ENCODE measurements around the gene MMP23B.

DNA sequence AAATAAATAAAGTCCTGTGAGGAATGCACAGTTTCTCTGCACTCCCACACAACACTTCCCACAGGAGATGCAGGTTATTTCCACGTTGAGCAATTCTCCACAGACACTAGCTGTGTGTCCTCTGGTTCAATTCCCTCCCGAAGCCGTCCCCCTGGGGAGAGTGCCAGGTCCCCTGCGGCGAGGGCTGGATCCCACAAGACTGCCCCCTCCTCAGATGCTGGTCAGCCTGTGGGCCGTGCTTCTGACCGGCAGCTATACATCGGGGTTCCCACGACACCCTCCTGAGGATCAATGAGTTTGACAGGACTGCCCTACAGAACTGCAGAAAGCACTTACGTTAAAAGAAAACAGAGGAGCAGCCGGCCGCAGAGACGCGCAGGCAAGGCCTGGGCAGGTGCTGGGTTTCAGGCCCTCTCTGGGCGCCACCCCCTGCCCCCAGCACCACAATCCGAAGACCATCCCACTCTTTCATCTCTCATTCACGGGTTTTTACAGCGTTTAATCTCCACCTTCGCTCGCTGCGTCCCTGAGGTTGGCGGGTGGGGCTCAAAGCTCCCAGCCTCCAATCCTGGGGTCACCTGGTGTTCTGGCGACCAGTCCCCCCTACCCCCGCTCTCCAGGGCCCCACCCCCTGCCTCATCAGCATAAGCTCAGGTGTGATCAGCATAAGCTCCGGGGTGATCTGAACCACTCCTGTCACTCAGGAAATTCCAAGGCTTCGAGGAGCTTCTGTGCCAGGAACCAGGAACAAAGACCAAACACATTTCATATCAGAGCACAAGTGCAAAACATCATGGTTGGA is 51.3 kb downstream of the MMP23B start:
- TF ChIP-seq, protein P1, sequence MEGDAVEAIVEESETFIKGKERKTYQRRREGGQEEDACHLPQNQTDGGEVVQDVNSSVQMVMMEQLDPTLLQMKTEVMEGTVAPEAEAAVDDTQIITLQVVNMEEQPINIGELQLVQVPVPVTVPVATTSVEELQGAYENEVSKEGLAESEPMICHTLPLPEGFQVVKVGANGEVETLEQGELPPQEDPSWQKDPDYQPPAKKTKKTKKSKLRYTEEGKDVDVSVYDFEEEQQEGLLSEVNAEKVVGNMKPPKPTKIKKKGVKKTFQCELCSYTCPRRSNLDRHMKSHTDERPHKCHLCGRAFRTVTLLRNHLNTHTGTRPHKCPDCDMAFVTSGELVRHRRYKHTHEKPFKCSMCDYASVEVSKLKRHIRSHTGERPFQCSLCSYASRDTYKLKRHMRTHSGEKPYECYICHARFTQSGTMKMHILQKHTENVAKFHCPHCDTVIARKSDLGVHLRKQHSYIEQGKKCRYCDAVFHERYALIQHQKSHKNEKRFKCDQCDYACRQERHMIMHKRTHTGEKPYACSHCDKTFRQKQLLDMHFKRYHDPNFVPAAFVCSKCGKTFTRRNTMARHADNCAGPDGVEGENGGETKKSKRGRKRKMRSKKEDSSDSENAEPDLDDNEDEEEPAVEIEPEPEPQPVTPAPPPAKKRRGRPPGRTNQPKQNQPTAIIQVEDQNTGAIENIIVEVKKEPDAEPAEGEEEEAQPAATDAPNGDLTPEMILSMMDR (conservative IDR thresholded peaks at IDR 0.05), result no peak
- TF ChIP-seq EZH2 (IDR thresholded peaks at IDR 0.05; ENCODE audit: low read depth), result no peak

Measured in PC-9 (cell line).